Activated naive CD8-positive, alpha-beta T cell treated with anti-CD3 and anti-CD28 coated beads, Interleukin-2, amount 10 ng/mL, durations not matched to agents 7 days and 5 days (primary cell): Measurements from ENCODE around the gene PARD3. TPM values are rescaled to one million over a fixed set of nuclear protein-coding genes. Genes with fewer than 3 reads are reported as not detected.
"Not testable (repeated sequence)": the region's sequence is repeated elsewhere in the genome, so short reads cannot be mapped to it uniquely, and the experiment has no call there.

Experiments used
- ATAC-seq: fragments of 150-1000 bp; cut with Tn5 transposase; one replicate; pipeline ENCODE4 v1.10.0; 2021; ENCODE audit warnings: low read depth, moderate library complexity
- POLR2A ChIA-PET: fragments of 350-600 bp; sonication (Branson Sonifier 250); formaldehyde crosslinking; loops from one replicate; lab custom pipeline; 2021; ENCODE audit warnings: antibody characterized with exemption; lab: Charles Lee
- DNase-seq: peaks from one replicate; pipeline ENCODE4 v3.0.0; 2021
- H3K27ac Mint-ChIP-seq: one replicate; pipeline ENCODE4 v1.8.0; 2022; ENCODE audit warnings: mild to moderate bottlenecking, mixed read lengths
- H3K27me3 Mint-ChIP-seq: one replicate; pipeline ENCODE4 v1.8.0; 2022; ENCODE audit warnings: mild to moderate bottlenecking, moderate library complexity, mixed read lengths
- H3K36me3 Mint-ChIP-seq: one replicate; pipeline ENCODE4 v1.8.0; 2021; ENCODE audit warnings: mild to moderate bottlenecking, mixed read lengths
- H3K4me1 Mint-ChIP-seq: one replicate; pipeline ENCODE4 v1.8.0; 2021; ENCODE audit warnings: mixed read lengths
- H3K4me3 Mint-ChIP-seq: one replicate; pipeline ENCODE4 v1.8.0; 2022; ENCODE audit warnings: mild to moderate bottlenecking, moderate library complexity, mixed read lengths
- H3K9me3 Mint-ChIP-seq: one replicate; pipeline ENCODE4 v1.8.0; 2021; ENCODE audit warnings: mixed read lengths
- total RNA-seq, 2 experiments: library from RNA; stranded (reverse); gene quantifications; one replicate each; pipeline ENCODE4 v1.2.3, GENCODE V29; 2021

Gene PARD3
- total RNA-seq, 2 experiments from 2014 or later: 0.48 to 0.55 TPM

DNA sequence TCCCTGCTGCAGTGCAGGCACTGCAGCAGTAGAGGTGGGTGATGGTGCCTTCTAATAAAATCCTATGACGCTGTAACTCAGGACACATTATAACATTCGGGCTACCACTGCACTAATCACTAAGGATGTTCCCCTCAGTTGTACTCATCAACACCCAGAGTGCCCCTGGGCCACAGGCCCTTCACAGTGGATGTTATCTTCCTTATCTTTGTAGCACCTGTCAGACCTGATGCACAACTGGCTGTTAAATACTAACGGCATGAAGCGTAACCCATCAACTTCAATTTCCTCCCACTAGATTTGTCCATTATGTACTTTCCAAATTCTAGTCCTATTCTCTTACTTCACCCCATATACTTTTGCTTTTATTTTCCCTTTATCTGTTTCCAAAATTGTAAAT is 66.3 kb downstream of the PARD3 start:
- ATAC-seq (no peak), DNase-seq (no peak)
- POLR2A ChIA-PET: no interaction called here
- no peaks in the 10 kb centered on the region for H3K36me3 Mint-ChIP-seq
- peaks cover 9% of the 10 kb centered on the region for H3K27me3 Mint-ChIP-seq
- no peaks in the 10 kb centered on the region for H3K4me1 Mint-ChIP-seq
- H3K9me3 Mint-ChIP-seq: no peaks in the 10 kb centered on the region
- no peak overlapping the region for H3K4me3 Mint-ChIP-seq
- H3K27ac Mint-ChIP-seq: no peak overlapping the region

DNA sequence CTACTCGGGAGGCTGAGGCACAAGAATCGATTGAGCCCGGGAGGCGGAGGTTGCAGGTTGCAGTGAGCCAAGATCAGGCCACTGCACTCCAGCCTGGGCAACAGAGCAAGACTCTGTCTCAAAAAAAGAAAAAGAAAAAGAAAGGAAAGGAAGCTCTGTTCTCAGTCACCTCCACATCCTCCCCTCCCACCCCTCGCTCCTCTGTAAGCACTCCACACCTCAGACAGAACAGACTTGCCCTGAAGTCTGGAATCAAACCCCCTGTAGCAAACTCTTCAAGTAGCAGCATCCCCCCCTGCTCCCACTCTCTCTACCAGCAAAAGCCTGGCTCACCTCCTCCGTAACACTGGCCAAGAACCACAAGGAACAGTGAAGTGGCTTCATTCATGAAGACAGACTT is 66.7 kb downstream of the PARD3 start:
- DNase-seq: no peak
- no peaks in the 10 kb centered on the region for H3K4me1 Mint-ChIP-seq
- no peak overlapping the region for H3K4me3 Mint-ChIP-seq
- H3K36me3 Mint-ChIP-seq: no peaks in the 10 kb centered on the region
- H3K27ac Mint-ChIP-seq: no peak overlapping the region
- POLR2A ChIA-PET: no interaction called here
- H3K27me3 Mint-ChIP-seq: peaks cover 9% of the 10 kb centered on the region
- no peaks in the 10 kb centered on the region for H3K9me3 Mint-ChIP-seq
- ATAC-seq: no peak

DNA sequence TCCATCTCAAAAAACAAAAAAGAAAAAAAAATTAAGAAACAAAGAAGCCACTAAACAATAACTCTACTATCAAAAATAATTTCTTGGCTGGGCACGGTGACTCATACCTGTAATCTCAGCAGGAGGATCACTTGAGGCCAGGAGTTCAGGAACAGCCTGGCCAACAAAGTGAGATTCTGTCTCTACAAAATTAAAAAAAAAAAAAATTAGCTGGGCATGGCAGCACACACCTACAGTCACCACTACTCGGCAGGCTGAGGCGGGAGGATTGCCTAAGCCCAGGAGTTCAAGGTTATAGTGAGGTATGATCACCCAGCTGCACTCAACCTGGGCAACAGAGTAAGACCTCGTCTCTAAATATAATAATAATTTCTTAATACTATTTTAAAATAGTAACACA is 69.0 kb downstream of the PARD3 start:
- DNase-seq (no peak), ATAC-seq (no peak)
- no peaks in the 10 kb centered on the region for H3K36me3 Mint-ChIP-seq
- H3K4me1 Mint-ChIP-seq: peaks cover 2% of the 10 kb centered on the region
- no peaks in the 10 kb centered on the region for H3K9me3 Mint-ChIP-seq
- H3K4me3 Mint-ChIP-seq: no peak overlapping the region
- H3K27ac Mint-ChIP-seq: no peak overlapping the region
- H3K27me3 Mint-ChIP-seq: peaks cover 12% of the 10 kb centered on the region
- POLR2A ChIA-PET: no interaction called here

DNA sequence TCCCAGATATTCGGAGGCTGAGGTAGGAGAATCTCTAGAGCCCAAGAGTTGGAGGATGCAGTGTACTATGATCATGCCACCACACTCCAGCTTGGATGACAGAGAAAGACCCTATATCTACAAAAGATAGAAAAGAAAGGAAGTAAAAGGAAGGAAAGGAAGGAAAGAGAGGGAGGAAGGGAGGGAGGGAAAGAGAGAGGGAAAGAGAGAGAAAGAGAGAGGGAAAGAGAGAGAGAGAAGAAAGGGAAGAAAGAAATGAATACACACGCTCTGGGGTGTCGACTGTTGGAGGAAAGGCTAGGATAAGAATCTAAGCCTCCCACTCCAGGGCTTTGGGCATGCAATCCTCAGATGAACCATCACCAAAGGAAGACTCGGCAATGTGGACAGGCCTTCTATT is 69.9 kb downstream of the PARD3 start:
- H3K27ac Mint-ChIP-seq: no peak overlapping the region
- H3K27me3 Mint-ChIP-seq: peaks cover 14% of the 10 kb centered on the region
- ATAC-seq: no peak
- POLR2A ChIA-PET: no interaction called here
- no peaks in the 10 kb centered on the region for H3K9me3 Mint-ChIP-seq
- DNase-seq: no peak
- H3K4me1 Mint-ChIP-seq: peaks cover 2% of the 10 kb centered on the region
- H3K36me3 Mint-ChIP-seq: no peaks in the 10 kb centered on the region
- H3K4me3 Mint-ChIP-seq: no peak overlapping the region

DNA sequence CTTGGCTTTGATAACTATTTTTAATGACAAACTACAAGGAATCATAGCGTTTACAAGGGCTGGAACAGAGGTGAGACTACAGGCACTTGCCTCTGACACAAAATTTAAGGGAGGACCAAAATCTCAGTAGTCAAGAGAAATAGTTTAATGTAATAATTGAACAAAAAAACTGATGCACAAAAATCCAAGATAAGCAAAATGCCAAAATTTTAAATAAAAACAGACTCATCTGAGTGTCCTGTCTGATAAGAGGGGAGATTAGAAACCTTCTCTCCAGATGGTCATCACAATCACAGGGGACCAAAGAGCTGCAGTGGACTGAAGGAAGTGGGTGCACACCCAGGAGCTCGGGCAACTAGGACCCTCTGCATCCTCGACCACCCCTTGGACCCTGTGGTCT is 70.5 kb downstream of the PARD3 start:
- no peaks in the 10 kb centered on the region for H3K9me3 Mint-ChIP-seq
- no peak overlapping the region for H3K4me3 Mint-ChIP-seq
- H3K27ac Mint-ChIP-seq: no peak overlapping the region
- H3K36me3 Mint-ChIP-seq: no peaks in the 10 kb centered on the region
- ATAC-seq (no peak), DNase-seq (no peak)
- peaks cover 18% of the 10 kb centered on the region for H3K27me3 Mint-ChIP-seq
- peaks cover 2% of the 10 kb centered on the region for H3K4me1 Mint-ChIP-seq
- POLR2A ChIA-PET: no interaction called here

DNA sequence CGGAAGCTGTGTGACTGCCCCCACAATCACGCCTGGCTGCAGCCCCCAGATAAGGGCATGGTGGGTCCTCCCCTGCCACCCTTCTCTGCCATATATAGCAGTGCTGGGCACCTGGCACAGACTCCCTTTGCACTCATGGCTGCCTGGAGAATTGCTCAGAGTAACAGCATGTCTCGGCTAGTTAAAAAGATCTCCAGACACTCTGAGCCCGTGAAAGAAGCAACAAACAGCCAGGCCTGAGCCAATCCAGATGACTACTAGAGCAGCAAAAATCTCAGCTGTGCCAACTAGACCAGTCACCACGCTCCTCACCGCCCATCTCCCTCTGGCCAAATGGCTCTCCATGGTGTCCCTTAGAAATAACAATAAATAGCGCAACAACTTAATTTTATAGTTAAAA is 71.3 kb downstream of the PARD3 start:
- Mint-ChIP-seq H3K4me1 (peaks cover 2% of the 10 kb centered on the region), H3K36me3 (no peaks in the 10 kb centered on the region), H3K27ac (no peak overlapping the region), H3K4me3 (no peak overlapping the region), H3K9me3 (no peaks in the 10 kb centered on the region), H3K27me3 (peaks cover 21% of the 10 kb centered on the region)
- ATAC-seq: no peak
- POLR2A ChIA-PET: no interaction called here
- DNase-seq: no peak

DNA sequence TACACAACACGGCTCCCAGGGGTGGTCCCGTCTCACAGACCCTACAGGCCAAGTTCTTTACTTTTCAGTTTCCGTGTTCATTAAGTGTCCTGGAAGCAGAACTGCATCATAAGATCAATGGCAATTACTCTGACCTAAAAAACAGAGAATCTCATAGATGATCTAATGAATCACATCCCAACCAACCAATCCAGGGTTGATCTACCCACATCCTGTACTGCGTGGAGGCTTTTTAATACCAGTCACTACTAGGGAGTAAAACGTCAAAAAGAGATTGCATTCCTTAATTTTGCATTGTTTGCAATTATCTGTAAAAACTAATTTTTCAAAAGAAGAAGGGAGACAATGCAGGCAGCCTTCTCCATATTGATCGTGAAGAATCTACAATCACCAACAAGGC is 72.6 kb downstream of the PARD3 start:
- Mint-ChIP-seq H3K4me3 (no peak overlapping the region), H3K9me3 (no peaks in the 10 kb centered on the region), H3K27me3 (peaks cover 19% of the 10 kb centered on the region), H3K4me1 (peaks cover 2% of the 10 kb centered on the region), H3K27ac (no peak overlapping the region), H3K36me3 (no peaks in the 10 kb centered on the region)
- DNase-seq (no peak), ATAC-seq (no peak)
- POLR2A ChIA-PET: no interaction called here

DNA sequence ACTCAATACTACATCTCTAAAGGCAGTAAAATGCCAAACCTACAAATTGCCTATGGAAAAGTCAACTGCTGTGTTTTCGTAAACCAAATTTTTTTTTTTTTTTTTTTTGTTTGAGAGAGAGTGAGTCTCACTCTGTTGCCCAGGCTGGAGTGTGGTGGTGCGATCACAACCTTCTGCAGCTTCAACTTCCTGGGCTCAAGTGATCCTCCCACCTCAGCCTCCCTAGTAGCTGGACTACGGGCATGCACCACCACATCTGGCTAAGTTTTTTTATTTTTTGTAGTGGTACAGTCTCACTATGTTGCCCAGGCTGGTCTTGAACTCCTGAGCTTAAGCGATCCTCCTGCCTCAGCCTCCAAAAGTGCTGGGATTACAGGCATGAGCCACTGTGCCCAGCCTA is 74.0 kb downstream of the PARD3 start:
- H3K36me3 Mint-ChIP-seq, H3K4me1 Mint-ChIP-seq, H3K9me3 Mint-ChIP-seq, ATAC-seq, DNase-seq, H3K27ac Mint-ChIP-seq, H3K4me3 Mint-ChIP-seq, POLR2A ChIA-PET: not testable (repeated sequence)
- H3K27me3 Mint-ChIP-seq: peaks cover 17% of the 10 kb centered on the region

DNA sequence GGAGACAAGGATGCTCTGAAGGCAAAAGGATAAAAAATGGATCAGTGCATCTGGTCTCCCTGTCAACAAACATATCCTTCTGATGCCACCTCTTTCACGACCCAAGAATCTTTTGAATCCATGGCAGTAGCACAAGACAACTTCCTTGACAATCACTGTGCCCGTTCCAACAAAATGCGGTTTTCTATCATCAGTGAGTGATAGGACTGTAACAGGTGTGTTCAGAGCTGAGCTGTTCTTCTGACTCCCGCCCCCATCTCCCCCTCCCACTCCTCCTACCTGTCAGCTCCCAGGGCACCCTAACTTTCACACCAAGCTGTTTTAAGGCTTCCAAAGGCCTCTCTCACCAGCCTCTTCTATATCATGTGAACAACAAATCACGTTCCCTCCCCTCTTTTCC is 74.8 kb downstream of the PARD3 start:
- peaks cover 2% of the 10 kb centered on the region for H3K4me1 Mint-ChIP-seq
- no peak overlapping the region for H3K4me3 Mint-ChIP-seq
- DNase-seq (no peak), ATAC-seq (no peak)
- H3K27me3 Mint-ChIP-seq: peaks cover 17% of the 10 kb centered on the region
- POLR2A ChIA-PET: no interaction called here
- no peak overlapping the region for H3K27ac Mint-ChIP-seq
- no peaks in the 10 kb centered on the region for H3K9me3 Mint-ChIP-seq
- no peaks in the 10 kb centered on the region for H3K36me3 Mint-ChIP-seq

DNA sequence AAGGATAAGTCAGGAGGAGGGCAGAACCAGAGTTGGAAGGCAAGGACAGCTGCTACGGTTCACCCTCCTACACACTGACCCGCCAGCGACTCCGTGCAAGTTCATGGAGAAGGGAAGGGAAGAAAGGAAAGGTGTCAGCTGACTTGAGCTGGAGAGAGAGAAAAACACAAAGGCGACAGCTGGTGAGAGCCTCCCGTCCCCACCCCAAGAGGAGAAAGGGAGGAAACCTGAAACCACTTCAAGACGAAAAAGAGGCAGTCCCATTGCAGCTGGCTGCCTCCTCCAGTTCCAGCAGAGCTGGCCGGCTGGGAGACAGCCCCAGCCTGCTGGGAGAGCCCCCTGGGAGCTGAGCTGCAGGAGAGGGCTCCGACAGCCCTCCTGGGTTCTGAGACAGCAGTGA is 75.2 kb downstream of the PARD3 start:
- no peaks in the 10 kb centered on the region for H3K9me3 Mint-ChIP-seq
- POLR2A ChIA-PET: no interaction called here
- peaks cover 17% of the 10 kb centered on the region for H3K27me3 Mint-ChIP-seq
- peaks cover 2% of the 10 kb centered on the region for H3K4me1 Mint-ChIP-seq
- no peak overlapping the region for H3K27ac Mint-ChIP-seq
- H3K4me3 Mint-ChIP-seq: no peak overlapping the region
- H3K36me3 Mint-ChIP-seq: no peaks in the 10 kb centered on the region
- DNase-seq: no peak
- ATAC-seq: no peak

DNA sequence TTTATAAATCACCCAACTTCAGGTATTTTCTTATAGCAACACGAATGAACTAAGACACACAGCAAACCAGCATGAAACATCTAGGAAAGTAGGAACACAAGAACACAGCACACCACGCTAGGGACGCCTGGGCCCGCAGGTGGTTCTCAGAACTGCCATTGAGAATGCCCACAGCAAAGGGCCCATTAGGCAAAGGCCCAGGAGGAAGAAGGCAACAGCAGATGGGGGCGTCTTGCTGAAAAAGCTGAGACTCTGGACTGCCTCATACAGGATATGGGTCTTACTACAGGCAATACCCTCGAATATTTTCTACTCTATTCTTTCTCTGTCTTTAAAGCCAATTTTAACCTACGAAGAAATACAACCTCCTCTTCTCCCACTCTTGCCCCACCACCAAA is 77.3 kb downstream of the PARD3 start:
- no peaks in the 10 kb centered on the region for H3K36me3 Mint-ChIP-seq
- H3K4me1 Mint-ChIP-seq: peaks cover 2% of the 10 kb centered on the region
- POLR2A ChIA-PET: no interaction called here
- ATAC-seq: no peak
- H3K9me3 Mint-ChIP-seq: no peaks in the 10 kb centered on the region
- H3K4me3 Mint-ChIP-seq: no peak overlapping the region
- H3K27me3 Mint-ChIP-seq: peaks cover 17% of the 10 kb centered on the region
- no peak overlapping the region for H3K27ac Mint-ChIP-seq
- no peak for DNase-seq

DNA sequence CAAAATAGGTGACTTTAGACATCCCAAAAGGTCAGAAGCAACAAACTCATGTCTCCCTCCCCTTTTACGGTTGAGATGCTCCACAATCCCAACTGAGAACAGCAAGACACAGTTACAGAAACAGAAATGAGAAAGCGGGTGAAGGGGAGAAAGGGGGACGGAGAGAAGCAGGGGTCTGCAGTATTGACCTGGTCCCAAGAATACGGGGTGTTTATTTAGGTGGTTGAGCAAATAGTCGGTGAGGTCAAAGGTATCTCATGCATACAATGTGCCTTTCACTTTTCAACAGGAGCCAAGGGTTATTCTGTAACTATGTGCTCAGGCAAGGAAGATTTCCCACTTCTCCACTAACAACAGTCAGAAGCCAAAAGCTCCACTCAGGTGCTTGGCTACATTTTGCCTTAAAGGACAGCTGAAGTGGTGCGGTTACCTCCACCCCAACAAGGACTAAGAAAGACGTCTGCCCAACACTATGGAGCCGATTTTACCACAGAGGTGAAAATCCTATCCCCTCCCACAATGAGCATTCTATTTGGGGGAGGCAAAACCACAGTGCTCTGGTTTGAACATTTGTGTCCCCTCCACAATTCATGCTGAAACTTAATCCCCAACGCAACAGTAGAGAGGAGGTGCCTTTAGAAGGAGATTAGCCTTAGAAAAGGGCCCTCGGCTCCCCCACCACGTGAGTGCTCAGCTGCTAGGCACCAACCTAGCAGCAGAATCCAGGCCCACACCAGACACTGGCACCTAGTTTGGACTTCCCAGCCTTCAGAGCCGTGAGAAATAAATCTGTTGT is 77.9 kb downstream of the PARD3 start:
- Mint-ChIP-seq H3K4me1 (no peaks in the 10 kb centered on the region), H3K36me3 (no peaks in the 10 kb centered on the region), H3K27ac (no peak overlapping the region), H3K9me3 (no peaks in the 10 kb centered on the region), H3K4me3 (no peak overlapping the region), H3K27me3 (peaks cover 17% of the 10 kb centered on the region)
- POLR2A ChIA-PET: no interaction called here
- ATAC-seq (no peak), DNase-seq (no peak)

DNA sequence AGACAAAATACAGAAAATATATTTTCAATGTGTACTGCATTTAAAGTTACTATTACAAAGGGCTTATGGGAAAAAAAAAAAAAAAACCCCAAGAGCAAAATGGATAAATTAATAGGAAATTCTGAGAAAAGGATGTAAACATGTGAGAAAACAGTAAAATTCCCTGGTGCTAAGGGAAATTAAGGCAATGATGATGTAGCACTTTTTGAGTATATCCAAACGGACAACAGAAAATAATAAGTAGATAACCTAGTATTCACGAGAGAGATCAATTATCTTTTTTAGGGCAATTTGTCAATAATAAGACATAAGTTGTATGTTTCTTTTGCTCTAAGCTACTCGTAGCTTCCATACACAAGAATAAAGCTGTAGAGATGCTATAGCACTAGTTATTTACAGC is 80.2 kb downstream of the PARD3 start:
- ATAC-seq (no peak), DNase-seq (no peak)
- H3K4me1 Mint-ChIP-seq: no peaks in the 10 kb centered on the region
- no peaks in the 10 kb centered on the region for H3K9me3 Mint-ChIP-seq
- H3K27me3 Mint-ChIP-seq: peaks cover 12% of the 10 kb centered on the region
- no peak overlapping the region for H3K4me3 Mint-ChIP-seq
- no peak overlapping the region for H3K27ac Mint-ChIP-seq
- no peaks in the 10 kb centered on the region for H3K36me3 Mint-ChIP-seq
- POLR2A ChIA-PET: no interaction called here

DNA sequence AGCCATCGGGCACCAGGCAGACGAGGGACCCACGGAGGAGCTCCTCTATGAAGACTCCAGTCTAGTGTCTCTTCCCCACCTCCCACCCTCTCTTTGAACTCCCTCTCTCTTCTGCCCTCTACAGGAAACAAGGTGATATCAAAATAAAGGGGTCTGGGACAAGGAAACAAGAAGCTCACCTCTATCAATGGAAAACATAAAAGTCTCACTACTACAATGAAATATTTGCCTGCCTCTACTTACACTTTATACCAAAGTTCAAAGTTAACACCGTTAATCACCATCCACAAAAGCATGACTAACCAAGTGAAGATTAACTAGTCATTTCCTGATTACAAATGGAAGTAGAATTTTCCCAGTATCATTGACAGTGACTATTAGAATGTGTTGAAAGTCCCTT is 82.2 kb downstream of the PARD3 start:
- no peaks in the 10 kb centered on the region for H3K36me3 Mint-ChIP-seq
- no peak overlapping the region for H3K27ac Mint-ChIP-seq
- POLR2A ChIA-PET: no interaction called here
- no peak overlapping the region for H3K4me3 Mint-ChIP-seq
- no peaks in the 10 kb centered on the region for H3K4me1 Mint-ChIP-seq
- no peak for DNase-seq
- no peak for ATAC-seq
- peaks cover 2% of the 10 kb centered on the region for H3K27me3 Mint-ChIP-seq
- no peaks in the 10 kb centered on the region for H3K9me3 Mint-ChIP-seq
